ENCODE results near the gene ASAP3.
A peak's percentile ranks its signal among the peaks of the same experiment; 100 is the strongest.

Gene ASAP3

DNA sequence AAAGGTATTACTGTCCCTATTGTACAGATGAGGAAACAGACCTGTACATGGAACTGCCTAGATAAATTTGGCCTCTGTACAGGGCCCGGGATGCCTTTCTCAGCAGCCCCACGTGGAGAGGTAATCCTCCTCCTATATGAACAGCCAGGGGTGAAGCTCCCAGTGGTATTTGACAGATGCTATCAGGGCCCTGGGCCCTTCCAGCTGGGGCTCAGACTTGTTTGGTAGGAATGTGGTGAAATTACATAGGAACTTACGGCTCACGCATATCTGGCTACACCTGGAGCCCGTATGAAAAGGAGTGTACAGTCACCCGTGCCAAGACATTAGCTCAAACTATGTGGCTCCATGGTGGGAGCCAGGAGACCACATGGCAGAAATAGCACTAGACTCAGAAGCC is 34.7 kb downstream of the ASAP3 start:
- no peak for DNase-seq (ENCODE audit: low read depth, low spot score)

DNA sequence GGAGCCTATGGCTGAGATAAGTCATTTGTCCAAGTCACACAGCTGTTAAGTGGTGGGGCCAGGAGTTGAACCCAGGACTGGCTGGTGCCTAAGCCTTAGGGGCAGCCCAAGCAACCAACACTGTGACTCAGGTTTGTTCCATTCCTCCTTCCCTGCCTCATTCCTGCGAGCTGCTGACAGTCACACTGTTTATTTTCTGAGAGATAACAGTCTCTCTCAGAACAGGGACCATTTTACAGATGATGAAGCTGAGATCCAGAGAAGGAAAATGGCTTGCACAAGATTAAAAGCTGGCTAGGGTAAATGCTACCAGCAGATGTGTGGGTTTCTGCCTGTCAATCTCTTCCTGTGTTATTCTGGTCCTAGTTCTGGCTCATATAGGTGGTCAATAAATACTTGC is 35.1 kb downstream of the ASAP3 start:
- DNase-seq (ENCODE audit: low read depth, low spot score), result no peak

DNA sequence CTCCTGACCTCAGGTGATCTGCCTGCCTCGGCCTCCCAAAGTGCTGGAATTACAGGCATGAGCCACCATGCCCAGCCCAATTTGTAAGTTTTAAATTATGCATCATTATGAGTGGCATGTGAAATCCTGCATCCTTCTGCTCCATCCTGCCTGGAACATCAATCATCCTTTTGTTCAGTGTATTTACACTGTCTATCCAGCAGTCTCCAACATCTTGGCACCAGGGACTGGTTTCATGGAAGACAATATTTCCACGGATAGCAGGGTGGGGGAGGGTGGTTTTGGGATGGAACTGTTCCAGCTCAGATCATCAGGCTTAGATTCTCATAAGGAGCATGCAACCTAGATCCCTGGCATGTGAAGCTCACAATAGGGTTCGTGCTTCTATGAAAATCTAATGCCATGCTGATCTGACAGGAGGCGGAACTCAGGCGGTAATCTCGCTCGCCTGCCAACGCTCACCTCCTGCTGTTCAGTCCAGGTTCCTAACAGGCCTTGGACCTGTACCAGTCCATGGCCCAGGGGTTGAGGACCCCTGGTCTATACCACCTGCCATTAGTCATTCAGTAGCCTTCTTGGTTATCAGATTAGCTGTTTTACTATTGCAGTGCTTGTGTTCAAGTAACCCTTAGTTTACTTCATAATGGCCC is 37.2 kb downstream of the ASAP3 start:
- DNase-seq (ENCODE audit: low read depth, low spot score), result no peak

DNA sequence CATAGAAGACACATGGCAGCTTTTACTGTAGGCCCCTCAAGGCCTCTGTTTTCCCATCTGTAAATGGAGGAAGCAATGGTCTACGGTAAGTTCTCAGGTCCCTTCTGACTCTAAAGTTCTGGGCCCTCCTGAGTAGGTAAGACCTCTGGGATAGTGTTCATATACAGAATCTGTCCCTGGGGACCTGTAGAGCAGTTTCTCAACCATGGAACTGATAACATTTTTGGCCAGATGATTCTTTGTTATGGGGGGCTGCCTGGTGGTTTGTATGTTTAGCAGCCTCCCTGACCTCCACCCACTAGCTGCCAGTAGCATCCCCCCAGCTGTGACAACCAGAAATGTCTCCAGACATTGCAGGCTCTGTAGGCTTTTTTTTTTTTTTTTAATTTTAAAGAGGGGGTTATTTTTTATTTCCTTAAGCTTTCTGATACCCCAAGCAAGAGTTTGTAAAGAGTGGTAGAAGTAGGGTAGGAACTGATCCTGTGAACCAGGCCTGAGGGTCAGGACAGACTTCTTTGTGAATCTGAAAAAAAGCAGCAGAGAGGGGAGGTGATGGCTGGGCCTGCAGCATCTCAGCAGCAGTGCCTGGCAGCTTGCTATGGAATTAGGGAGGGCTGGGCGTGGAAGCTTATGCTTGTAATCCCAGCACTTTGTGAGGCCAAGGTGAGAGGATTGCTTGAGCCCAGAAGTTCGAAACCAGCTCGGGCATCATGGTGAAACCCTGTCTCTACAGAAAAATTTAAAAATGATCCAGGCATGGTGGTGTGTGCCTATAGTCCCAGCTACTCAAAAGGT is 39.2 kb downstream of the ASAP3 start:
- DNase-seq (ENCODE audit: low read depth, low spot score), result no peak

DNA sequence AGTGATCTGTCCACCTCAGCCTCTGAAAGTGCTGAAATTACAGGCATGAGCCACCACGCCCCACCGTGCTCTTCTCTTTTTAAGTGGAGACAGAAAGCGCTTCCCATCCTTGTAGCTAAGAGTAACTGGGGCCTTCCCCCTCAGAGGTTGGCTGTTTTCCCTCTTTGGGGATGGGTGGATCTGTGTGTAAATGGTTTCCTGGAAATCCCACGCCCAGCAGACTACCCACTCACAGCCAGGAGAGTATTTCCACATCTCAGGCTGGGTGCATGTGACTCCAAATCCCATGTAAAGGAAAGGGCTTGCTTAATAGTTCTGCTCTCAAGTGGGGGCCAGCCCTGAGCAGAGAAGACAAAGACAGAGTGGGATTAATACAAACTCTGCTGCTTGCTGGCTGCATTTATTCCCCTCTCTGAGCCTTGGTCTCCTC is 39.9 kb downstream of the ASAP3 start:
- DNase-seq (ENCODE audit: low read depth, low spot score), result no peak

DNA sequence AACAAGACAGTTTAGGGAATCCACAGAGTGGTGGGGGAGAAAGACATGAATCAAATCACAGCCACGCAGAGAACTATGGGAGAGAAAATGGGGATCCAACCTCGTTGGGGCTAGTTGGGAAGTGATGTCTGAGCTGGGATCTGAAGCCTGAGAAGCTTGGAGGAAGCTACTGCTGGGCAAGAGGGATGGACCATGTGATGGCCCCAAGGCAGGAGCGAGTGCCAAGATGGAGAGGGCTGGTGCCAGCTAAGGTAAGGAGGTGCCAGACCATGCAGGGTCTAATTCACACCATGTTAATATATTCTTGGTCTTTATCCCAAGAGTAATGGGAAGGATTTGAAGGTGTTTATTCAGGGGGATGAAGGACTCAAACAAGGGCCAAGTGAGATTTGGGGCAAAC is 41.2 kb downstream of the ASAP3 start:
- DNase-seq (ENCODE audit: low read depth, low spot score), result no peak

DNA sequence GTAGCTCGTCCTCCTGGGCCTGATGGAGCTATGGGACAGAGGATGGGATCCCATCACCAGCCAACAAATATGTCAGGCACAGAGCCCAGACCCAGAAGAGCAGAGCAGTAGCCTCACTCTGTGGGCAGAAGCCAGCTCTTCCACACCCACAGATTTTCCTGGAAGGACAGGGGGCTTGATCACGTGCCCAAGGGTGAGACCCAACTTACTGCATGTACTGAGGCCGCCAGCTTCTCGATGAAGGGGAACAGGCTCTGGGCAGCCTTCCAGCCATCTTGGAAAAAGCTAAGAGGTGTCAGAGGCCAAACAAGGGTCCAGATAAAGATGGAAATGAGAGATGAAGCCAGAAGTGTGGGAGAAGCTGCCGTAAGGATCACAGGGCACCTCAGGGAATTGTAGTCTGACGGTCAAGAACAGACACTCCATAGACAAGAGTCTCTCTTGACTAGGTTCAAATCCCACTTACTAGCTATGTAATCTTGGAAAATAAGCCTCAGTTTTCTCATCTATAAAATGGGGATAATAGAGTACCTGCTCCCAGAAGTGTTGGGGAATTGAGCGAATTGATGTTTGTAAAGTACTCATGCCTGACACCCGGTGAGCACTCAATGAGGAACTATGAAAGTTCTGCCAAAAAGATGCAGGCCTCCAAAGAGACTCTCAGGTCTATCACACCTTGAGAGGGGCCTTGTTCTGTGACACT is 42.4 kb downstream of the ASAP3 start:
- no peak for DNase-seq (ENCODE audit: low read depth, low spot score)

DNA sequence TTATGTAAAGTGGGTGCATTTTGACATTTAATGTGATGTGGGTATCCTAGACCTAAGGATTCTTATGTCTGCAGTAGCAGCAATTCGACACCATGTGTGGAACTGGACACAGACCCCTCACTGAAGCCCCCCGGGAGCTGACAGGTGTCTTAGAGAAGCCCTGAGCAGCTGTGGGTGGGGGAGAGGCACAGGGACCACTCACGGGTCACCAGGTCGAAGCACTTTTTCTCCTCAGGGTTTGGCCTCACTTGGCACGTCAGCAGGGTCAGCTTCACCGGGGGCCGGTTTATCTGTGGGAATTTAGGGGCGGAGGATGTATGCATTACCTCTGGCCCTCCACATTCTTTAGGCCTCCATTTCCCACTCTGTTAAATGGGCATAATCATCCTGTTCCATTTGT is 45.4 kb downstream of the ASAP3 start:
- DNase-seq (ENCODE audit: low read depth, low spot score), result no peak

DNA sequence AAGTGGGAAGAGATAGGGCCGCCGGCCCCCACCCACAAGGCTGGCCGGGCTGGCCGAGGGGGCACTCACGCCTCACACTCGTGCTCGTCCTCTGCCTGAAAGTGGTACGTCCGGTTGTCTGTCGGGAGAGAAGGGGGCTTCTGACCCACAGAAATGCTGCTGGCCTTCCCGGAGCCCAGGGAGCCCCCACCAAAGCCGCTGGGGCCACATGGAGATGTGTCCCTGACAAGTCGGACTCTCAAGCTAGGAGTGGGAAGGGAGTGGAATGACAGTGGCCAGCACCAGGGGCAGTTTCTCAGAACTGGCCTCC is 46.7 kb downstream of the ASAP3 start:
- no peak for DNase-seq (ENCODE audit: low read depth, low spot score)

DNA sequence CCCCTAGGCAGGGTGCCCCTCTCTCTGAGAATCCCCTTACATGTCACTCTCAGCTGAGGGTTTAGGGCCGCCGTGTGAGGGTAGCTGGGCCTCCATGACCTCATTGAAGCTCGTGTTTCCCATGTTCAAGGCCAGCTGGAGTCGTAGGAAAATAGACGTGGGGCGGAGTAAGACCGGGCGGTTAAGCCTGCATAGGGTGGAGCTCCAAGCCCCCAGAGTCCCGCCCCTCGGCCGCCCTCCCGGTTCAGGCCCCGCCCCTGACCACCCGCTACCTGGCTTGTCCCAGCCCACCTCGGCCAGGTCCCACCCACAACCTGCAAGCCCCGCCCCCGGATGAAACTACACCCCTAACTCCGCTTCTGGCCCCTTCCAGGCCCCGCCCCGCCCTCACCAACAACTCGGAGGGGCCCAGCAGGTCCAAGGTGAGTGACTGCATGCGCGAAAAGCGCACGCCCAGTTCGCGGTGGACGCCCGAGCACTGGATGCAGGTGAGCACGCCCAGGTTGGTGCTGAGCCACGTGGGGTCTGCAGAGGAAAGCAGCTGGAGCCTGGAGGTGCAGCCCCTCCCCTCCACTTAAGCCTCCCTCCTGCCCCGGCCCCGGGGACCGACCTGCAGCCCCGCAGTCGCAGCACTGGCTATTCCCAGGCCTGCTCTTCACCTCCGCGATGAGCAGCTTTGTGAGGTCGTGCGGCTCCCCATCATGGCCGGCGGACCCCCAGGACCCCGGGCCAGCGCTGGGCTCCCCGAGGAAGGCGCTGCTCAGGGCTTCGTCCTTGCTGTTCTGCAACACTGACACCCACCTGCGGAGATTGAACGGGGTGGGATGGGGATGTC is 47.2 kb downstream of the ASAP3 start:
- DNase-seq (ENCODE audit: low read depth, low spot score), result no peak

DNA sequence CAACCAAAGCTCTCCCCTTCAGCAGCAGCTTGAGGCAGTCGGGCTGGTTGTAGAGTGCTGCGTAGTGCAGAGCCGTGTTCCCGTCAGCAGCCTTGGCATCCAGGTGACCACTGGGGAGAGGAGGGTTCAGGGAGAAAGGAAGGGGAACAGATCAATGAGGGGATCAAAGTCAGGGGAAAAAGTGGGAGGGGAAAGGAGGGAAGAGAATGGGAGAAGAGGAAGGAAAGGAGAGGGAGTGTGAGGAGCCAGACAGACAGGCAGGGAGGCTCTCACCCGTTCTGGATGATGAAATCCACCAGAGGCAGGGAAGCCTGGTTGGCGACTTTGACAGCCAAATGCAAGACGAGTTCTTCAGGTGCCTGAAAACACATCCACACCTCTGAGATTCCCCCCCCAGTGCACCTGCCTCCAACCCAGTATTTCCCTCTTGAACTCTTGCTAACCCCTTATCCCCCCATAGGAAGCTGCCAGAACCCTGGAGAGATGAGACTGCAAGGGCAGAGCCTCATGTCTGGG is 49.7 kb downstream of the ASAP3 start:
- no peak for DNase-seq (ENCODE audit: low read depth, low spot score)

DNA sequence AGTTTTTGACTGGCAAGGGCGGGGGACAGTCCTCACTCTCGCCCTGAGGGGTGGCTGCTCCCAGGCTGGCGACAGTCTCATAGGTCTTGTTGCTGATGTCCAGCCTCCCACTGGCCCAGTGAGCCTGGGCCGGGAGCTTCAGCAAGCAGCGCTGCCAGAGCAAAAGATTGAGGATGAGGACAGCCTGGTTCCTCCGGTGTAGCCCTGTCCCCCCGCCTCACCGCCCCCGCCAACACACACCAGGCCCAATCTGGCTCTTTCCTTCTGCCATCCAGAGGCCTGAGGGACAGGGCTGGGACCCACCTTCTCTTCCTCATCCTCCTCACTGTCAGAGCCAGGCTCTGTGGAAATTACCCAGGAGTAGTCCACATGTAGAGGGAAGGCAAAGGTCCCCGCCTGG is 50.9 kb downstream of the ASAP3 start:
- no peak for DNase-seq (ENCODE audit: low read depth, low spot score)

DNA sequence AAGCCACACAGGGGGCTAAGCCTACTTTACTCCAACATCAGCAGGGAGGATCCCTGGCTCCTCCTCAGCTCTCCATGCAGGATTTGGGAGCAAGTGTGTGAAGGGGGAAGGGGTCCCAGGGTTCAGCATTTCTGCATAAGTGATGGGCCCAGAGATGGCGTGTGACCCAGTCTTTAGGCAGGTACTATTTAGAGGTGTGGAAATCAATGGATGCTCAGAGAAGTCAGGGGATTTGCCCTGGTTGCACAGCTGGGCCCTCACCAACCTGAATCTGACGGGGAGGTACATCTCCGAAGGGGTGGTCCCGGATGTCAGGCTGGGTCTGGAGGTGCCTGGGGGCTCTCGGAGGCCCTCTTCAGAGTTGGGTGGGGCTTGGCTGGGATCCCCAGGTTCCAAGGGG is 52.5 kb downstream of the ASAP3 start:
- no peak for DNase-seq (ENCODE audit: low read depth, low spot score)

DNA sequence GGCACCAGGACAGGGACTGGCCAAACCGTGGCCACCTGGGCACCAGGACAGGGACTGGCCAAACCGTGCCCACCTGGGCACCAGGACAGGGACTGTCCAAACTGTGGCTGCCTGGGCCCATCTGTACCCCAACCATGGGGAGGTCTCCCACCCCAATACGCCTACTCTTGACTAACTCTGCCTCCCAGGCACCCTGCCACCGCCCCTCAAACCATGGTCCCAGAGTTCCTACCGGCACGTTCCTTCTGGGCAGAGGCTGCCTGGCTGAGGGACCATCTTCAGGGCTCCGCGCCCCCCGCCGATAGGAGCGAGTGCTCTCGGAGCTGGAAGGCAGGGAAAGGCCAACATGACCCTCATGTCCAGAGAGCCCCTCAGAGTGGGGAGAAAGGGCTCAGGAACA is 53.2 kb downstream of the ASAP3 start:
- no peak for DNase-seq (ENCODE audit: low read depth, low spot score)

DNA sequence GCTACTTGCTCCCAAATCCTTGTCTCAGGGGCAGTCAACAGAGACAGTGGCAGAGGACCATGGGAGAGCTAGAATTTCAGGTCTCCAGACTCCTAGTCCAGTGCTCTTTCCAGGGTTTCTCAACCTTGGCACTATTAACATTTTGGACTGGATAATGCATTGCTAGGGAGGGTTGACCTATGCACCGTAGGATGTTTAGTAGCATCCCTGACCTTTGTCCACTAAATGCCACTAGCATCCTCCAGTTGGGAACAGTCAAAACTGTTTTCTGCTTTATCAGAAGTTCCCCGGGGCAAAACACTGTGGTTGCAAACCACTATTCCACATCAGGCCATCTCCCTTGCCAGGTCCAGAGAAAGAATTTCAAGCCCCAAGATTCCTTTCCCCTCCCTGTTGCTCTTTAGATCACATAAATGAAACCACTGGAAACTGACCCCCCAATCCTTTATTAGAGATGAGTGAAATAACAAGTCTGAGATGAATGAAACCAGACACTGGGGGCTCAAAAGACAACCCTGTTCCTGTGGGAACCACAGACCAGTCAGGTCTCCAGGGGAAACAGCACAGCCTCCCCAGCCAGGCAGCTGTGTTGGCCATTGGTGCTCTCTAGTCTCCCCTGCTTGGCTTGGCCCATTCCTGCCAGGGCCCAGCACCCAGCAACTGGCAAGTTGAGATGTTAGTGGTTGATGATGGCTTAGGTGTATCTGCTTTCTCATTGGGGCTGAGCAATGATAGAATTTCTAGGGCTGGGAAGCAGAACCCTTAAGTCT is 55.7 kb downstream of the ASAP3 start:
- peak; percentile 57 for DNase-seq (ENCODE audit: low read depth, low spot score)

DNA sequence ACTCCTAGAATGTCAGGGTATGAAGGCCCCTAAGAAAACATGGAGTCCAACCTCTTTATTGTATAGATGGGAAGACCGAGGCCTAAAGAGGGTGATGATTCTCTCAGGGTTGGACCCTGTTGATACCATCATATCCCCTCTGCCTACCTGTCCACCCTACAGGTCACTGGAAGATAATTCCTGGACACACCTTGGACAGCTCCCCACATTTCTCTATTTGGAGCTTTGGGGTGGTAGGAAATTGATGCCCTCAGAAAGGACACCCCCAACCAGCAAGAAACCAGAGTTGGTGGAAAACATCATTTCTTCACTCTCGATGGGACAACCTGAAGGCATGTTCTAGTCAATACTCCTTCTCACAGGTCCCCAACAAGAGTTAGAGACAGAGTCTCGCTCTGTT is 56.4 kb downstream of the ASAP3 start:
- no peak for DNase-seq (ENCODE audit: low read depth, low spot score)

DNA sequence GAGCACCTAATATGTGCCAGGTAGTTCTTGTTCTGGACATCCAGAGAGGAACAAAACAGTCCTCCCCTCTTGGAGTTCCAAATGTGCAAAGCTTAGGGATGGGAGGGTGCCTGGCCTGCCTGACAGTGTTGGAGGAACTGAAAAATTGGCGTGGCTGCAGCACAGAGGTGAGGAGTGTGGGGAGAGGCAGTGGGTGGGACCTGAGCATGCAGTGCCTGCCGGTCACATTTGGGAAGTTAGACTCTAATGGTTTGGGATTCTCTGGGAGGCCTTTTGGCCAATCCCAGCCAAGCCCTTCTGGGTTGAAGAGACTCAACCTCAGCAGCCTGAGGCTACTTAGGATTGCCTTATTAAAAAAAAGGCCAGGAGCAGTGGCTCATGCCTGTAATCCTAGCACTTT is 57.2 kb downstream of the ASAP3 start:
- DNase-seq (ENCODE audit: low read depth, low spot score), result no peak

DNA sequence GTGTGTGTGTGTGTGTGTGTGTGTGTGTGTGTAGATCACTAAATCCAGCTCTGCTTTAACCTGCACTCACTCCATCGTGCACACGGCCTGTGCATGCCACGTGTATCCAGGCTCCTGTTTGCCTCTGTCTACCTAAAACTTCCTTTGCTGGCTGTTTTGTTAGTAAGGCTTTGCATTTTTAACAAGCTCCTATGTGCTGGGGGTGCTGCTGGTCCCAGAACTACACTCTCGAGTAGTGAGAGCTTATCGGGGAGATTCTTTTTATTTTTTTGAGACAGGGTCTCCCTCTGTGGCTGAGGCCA is 58.8 kb downstream of the ASAP3 start:
- no peak for DNase-seq (ENCODE audit: low read depth, low spot score)

DNA sequence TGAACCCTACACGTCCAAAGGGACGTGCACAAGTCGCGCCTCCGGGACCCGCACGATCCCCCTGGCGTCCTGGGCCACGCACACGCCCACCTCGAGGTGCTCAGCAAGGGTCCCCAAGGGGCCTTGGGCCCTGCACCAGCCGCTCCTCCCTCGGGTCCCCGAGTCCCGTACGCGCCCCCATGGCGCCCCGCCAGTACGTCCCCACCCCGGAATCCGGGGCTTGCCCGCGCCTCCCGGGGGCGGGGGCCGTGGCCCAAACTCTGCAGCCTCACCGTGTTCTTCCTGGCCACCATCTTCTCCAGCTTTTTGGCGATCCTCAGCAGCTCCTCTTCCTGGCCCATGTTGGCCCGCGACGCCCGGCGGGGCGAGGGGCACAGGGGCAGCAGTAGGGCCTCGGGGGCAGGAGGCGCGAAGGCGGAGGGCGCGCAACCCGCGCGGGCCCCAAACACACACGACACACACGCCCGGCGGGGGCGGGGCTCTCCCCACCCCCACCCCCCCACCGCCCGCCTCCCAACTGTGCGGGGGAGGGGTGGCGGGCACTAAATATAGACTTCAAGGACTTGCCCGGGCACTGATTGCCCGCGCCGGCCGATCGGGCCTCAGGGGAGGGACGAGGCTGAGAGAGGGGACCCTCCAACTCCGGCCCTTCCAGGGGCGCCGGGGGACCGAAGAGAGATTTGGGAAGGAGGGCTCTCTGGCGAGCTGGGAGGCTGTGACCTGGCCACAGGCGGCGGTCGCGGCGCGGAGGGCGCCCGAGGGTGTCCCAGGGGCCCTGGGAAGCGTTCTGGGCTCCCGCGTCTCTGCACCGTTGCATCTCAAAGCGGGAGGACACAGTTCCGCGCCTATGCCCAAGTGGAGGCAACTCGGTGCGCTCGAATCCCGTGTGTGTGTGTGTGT is 59.4 kb downstream of the ASAP3 start, which contains the start of gene TCEA3:
TCEA3 (minus strand) TSS at position 456 of the 900 bp plus-strand sequence; CDS start at position 341, 115 bp downstream.
- peak; percentile 52 for DNase-seq (ENCODE audit: low read depth, low spot score)

All from astrocyte of the hippocampus (primary cell).